HEK293T (cell line): ENCODE data around the gene OR5B2.

Source experiments
- BHLHE40 ChIP-seq: fragments of 450-650 bp; IDR thresholded peaks from 2 replicates; pipeline ENCODE4 v1.6.1; 2016; ENCODE audit warnings: mild to moderate bottlenecking, moderate library complexity, borderline replicate concordance
- CTBP1 ChIP-seq: fragments of 450-650 bp; IDR thresholded peaks from 2 replicates; pipeline ENCODE4 v1.6.1; 2016; ENCODE audit warnings: borderline replicate concordance
- FOXA1 ChIP-seq: fragments of 450-650 bp; IDR thresholded peaks from 2 replicates; pipeline ENCODE4 v1.6.1; 2016; ENCODE audit warnings: mild to moderate bottlenecking
- FOXK2 ChIP-seq: fragments of 450-650 bp; IDR thresholded peaks from 2 replicates; pipeline ENCODE4 v1.6.1; 2016; ENCODE audit warnings: mild to moderate bottlenecking
- FOXM1 ChIP-seq: fragments of 450-650 bp; IDR thresholded peaks from 2 replicates; pipeline ENCODE4 v1.6.1; 2017; ENCODE audit warnings: mild to moderate bottlenecking, borderline replicate concordance
- LEF1 ChIP-seq: fragments of 450-650 bp; IDR thresholded peaks from 2 replicates; pipeline ENCODE4 v1.6.1; 2017; ENCODE audit warnings: mild to moderate bottlenecking, borderline replicate concordance
- NFRKB ChIP-seq: fragments of 450-650 bp; IDR thresholded peaks from 2 replicates; pipeline ENCODE4 v1.6.1; 2016; ENCODE audit warnings: mild to moderate bottlenecking, moderate library complexity
- SP1 ChIP-seq: fragments of 450-650 bp; IDR thresholded peaks from 2 replicates; pipeline ENCODE4 v1.6.1; 2017
- SUZ12 ChIP-seq: fragments of 450-650 bp; IDR thresholded peaks from 2 replicates; pipeline ENCODE4 v1.6.1; 2016; ENCODE audit warnings: mild to moderate bottlenecking
- ZNF384 ChIP-seq: fragments of 450-650 bp; IDR thresholded peaks from 2 replicates; pipeline ENCODE4 v1.6.1; 2016
- TF ChIP-seq, protein P1 (sequence below): fragments of 450-650 bp; IDR thresholded peaks from 2 replicates; pipeline ENCODE4 v1.6.1; 2016

GRCh38 chr11:58442136-58442535 is 14.2 kb upstream of the OR5B2 start, which contains the start of gene OR5B12:
- TF ChIP-seq LEF1, result no peak
- TF ChIP-seq FOXM1, result no peak
- no peak for TF ChIP-seq NFRKB
- no peak for TF ChIP-seq FOXK2
- TF ChIP-seq, protein P1, sequence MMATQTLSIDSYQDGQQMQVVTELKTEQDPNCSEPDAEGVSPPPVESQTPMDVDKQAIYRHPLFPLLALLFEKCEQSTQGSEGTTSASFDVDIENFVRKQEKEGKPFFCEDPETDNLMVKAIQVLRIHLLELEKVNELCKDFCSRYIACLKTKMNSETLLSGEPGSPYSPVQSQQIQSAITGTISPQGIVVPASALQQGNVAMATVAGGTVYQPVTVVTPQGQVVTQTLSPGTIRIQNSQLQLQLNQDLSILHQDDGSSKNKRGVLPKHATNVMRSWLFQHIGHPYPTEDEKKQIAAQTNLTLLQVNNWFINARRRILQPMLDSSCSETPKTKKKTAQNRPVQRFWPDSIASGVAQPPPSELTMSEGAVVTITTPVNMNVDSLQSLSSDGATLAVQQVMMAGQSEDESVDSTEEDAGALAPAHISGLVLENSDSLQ, result no peak
- TF ChIP-seq FOXA1, result no peak
- TF ChIP-seq BHLHE40, result no peak
- TF ChIP-seq CTBP1, result no peak
- TF ChIP-seq SP1, result no peak
- TF ChIP-seq SUZ12, result no peak
- TF ChIP-seq ZNF384, result no peak
